ENCODE data around the gene S100A5. TPM values are rescaled to one million over a fixed set of nuclear protein-coding genes. Genes with fewer than 3 reads are reported as not detected.

Gene S100A5
- total and polyA plus RNA-seq, 10 of the 15 experiments (the other 5 are each of a cell fraction or from before 2014, with no cell fraction given) = 0.47 to 0.75 (median 0.56) TPM; not detected in 6

DNA sequence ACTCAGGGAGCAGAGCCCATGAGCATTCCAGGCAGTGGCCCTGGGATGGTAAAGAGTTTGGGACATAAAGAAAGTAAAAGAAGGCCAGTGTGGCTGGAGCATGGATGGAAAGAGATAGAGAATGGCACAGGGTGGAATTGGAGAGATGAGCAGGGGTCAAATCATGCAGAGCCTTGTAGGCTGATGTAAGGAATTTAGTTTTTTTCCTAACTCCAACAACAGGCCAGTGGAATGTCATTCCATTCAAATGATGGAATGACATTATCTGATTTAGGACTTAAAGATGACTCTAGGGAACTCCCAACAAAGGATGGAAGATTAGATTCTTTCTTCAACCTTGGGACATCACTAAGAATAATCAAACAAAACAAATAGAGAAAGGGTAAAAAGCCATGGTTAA is 37.8 kb upstream of the S100A5 start:
- ATAC-seq (no peak), DNase-seq (ENCODE audit: low read depth, low spot score) (no peak), FAIRE-seq (no peak)
- in situ Hi-C loops (cut with MboI) (no loop called here), intact Hi-C loops (cut with micrococcal nuclease; ENCODE audit: unreplicated experiment) (no loop called here)
- CTCF ChIA-PET = interaction anchor here (0.7 to 1.8 kb wide), 5 partner anchors 10 to 61 kb away, joined by 3 to 8 read pairs (median 3); partner anchors contain the start of genes S100A1 and S100A13
- Histone ChIP-seq H3K4me1 (ENCODE audit: control insufficient read depth, insufficient read depth, low read length) (no peaks in the 10 kb centered on the region), H3K4me3 (no peak overlapping the region), H3K36me3 (ENCODE audit: control insufficient read depth in 2 of 2, insufficient read depth in 2 of 2, low read length in 1 of 2) (no peaks in the 10 kb centered on the region), H3K9me3 (replicated peaks; ENCODE audit: control insufficient read depth, insufficient read depth, low read length) (no peaks in the 10 kb centered on the region), H2AFZ (ENCODE audit: control insufficient read depth, low read depth, low read length) (no peak overlapping the region), H3K27ac (ENCODE audit: control insufficient read depth, insufficient read depth) (no peak overlapping the region), H3K27me3 (replicated peaks in 1 of 2; ENCODE audit: control insufficient read depth in 2 of 2, insufficient read depth in 2 of 2, low read length in 1 of 2) (no peaks in the 10 kb centered on the region), H4K20me1 (ENCODE audit: control insufficient read depth, insufficient read depth) (no peaks in the 10 kb centered on the region), H3K4me2 (ENCODE audit: control insufficient read depth, insufficient read depth) (no peak overlapping the region), H3K79me2 (ENCODE audit: control insufficient read depth, insufficient read depth, low read length) (no peaks in the 10 kb centered on the region), H3K9ac (ENCODE audit: control insufficient read depth, insufficient read depth, low read length) (no peak overlapping the region)
- POLR2A ChIA-PET = no interaction called here
- RAD21 ChIA-PET (ENCODE audit: unreplicated experiment) = no interaction called here
- SMC1A ChIA-PET (ENCODE audit: uncharacterized antibody, unreplicated experiment) = interaction anchor here (1.3 to 2.6 kb wide), 3 partner anchors 15 to 47 kb away, joined by 3 to 11 read pairs (median 8); no protein-coding TSS in a partner anchor
- BruUV-seq (replicated peaks) = no TSS peak
- TF ChIP-seq CEBPZ (IDR thresholded peaks at IDR 0.05; ENCODE audit: low read depth, low read length) = no peak
- TF ChIP-seq, protein P1, sequence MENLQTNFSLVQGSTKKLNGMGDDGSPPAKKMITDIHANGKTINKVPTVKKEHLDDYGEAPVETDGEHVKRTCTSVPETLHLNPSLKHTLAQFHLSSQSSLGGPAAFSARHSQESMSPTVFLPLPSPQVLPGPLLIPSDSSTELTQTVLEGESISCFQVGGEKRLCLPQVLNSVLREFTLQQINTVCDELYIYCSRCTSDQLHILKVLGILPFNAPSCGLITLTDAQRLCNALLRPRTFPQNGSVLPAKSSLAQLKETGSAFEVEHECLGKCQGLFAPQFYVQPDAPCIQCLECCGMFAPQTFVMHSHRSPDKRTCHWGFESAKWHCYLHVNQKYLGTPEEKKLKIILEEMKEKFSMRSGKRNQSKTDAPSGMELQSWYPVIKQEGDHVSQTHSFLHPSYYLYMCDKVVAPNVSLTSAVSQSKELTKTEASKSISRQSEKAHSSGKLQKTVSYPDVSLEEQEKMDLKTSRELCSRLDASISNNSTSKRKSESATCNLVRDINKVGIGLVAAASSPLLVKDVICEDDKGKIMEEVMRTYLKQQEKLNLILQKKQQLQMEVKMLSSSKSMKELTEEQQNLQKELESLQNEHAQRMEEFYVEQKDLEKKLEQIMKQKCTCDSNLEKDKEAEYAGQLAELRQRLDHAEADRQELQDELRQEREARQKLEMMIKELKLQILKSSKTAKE (IDR thresholded peaks at IDR 0.05; ENCODE audit: low read depth, poor library complexity, severe bottlenecking) = no peak
- TF ChIP-seq, protein P2, sequence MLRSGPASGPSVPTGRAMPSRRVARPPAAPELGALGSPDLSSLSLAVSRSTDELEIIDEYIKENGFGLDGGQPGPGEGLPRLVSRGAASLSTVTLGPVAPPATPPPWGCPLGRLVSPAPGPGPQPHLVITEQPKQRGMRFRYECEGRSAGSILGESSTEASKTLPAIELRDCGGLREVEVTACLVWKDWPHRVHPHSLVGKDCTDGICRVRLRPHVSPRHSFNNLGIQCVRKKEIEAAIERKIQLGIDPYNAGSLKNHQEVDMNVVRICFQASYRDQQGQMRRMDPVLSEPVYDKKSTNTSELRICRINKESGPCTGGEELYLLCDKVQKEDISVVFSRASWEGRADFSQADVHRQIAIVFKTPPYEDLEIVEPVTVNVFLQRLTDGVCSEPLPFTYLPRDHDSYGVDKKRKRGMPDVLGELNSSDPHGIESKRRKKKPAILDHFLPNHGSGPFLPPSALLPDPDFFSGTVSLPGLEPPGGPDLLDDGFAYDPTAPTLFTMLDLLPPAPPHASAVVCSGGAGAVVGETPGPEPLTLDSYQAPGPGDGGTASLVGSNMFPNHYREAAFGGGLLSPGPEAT (IDR thresholded peaks at IDR 0.05; ENCODE audit: low read depth) = no peak
- TF ChIP-seq PAX8 (IDR thresholded peaks at IDR 0.05) = no peak

All from GM12878 (cell line).